Natural killer cell treated with Interleukin-12 subunit alpha and Interleukin-12 subunit beta and Interleukin-15 and Interleukin-18, amount 100 ng/mL, for 72 hours (primary cell): ENCODE data around the gene CRYGB. TPM values are rescaled to one million over a fixed set of nuclear protein-coding genes. Genes with fewer than 3 reads are reported as not detected.

Experiments
- total RNA-seq, 2 donors: library from RNA; stranded (reverse); gene quantifications; one replicate each; pipeline ENCODE4 v1.2.3, GENCODE V29; 2022

CRYGB gene
- total RNA-seq, 2 donors from 2014 or later = not detected

Other genes with a start within 250 kb of the CRYGB start
- gene PLEKHM3, start 120.6 kb downstream of the CRYGB start, total RNA-seq = 10 to 100 TPM in 1 of 2 donors, 1 to 10 TPM in 1; 8.1 to 10.3 TPM
- not detected for gene CRYGD, start 21.6 kb downstream of the CRYGB start, total RNA-seq
- not detected for gene CRYGC, start 16.3 kb downstream of the CRYGB start, total RNA-seq
- gene CRYGA, start 17.4 kb upstream of the CRYGB start, total RNA-seq = not detected
- gene C2orf80, start 43.9 kb upstream of the CRYGB start, total RNA-seq = not detected
- 10 to 100 TPM; 18.9 to 30.5 TPM for gene IDH1, start 108.9 kb upstream of the CRYGB start, total RNA-seq
- gene PIKFYVE, start 120.1 kb upstream of the CRYGB start, total RNA-seq = 10 to 100 TPM; 25.6 to 29.9 TPM